Measurements from ENCODE around the gene PLCE1. TPM values are rescaled to one million over a fixed set of nuclear protein-coding genes. Genes with fewer than 3 reads are reported as not detected.

Gene PLCE1
- total RNA-seq, 1 experiment from 2014 or later: 3.9 TPM

DNA sequence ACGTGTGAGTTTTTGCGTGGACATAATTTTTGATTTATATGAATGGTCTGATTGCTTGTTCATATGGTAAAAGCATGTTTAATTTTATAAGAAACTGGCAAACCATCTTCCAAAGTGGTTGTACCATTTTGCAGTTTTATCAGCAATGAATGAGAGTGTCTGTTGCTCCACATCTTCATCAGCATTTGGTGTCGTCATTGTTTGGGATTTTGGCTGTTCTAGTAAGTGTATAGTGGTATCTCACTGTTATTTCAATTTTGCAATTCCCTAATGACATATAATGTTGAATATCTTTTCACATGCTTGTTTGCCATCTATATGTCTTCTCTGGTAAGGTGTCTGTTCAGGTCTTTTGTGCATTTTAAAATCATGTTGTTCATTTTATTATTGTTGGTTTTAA lies 13.2 kb upstream of the PLCE1 start:
- no peaks in the 10 kb centered on the region for H3K36me3 ChIP-seq
- no peaks in the 10 kb centered on the region for H3K9me3 ChIP-seq
- H3K27me3 ChIP-seq: no peaks in the 10 kb centered on the region
- DNase-seq: no peak
- H3K4me3 ChIP-seq: no peak overlapping the region

DNA sequence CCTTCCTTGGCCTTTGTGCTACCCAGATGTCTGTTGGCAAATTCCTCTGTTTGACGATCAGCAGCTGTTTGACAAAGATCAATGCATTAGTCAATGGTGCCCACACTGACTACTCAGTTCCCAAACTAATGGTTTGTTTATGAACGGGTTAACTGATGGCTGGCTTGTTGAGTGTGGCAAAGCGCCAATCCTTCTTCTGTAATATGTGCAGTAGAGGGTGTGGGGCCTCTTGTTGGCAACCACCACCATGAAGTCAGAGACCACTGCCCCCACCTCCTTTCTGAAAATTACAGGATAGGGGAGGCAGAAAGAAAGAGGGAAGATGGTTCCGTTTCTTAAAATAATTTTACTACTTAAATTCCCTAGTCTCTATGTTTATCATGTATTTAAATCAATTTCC lies 2.6 kb upstream of the PLCE1 start:
- Histone ChIP-seq H3K4me3 (no peak overlapping the region), H3K9me3 (no peaks in the 10 kb centered on the region), H3K36me3 (no peaks in the 10 kb centered on the region), H3K27me3 (no peaks in the 10 kb centered on the region)
- DNase-seq: no peak

DNA sequence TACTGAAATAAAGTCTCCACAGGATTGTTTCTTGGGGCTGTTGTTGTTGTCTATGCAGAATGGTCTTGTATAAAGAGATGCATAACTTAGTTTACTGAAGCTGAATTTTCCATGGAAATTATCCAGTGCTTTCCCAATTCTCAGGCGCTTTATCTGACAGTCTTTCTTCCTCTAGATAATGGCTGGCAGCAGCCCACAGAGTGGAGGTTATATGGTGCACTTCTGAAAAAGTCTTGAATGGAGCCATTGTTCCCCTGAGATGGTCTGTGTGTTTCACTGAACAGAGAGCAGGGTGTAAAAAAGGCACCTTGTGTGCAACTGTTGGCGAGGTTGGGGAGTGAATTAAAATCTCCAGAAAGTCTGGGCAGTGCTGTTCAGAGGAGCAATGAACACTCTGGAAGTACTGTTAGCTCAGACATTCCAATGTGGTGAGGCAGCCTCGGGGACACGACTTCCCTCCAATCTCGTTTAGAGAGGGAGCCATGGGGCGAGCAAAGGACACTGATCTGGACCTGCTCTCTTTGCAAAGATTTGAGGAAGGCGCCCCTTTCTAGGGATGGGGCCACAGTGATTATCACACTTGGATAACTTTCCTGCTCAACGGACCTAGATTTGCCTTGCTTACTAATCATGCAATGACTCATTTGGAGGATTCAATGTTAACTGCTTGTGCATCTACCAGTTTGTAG lies 2.0 kb upstream of the PLCE1 start:
- peak; percentile 81 for DNase-seq
- no peaks in the 10 kb centered on the region for H3K27me3 ChIP-seq
- H3K4me3 ChIP-seq: no peak overlapping the region
- H3K9me3 ChIP-seq: no peaks in the 10 kb centered on the region
- no peaks in the 10 kb centered on the region for H3K36me3 ChIP-seq

DNA sequence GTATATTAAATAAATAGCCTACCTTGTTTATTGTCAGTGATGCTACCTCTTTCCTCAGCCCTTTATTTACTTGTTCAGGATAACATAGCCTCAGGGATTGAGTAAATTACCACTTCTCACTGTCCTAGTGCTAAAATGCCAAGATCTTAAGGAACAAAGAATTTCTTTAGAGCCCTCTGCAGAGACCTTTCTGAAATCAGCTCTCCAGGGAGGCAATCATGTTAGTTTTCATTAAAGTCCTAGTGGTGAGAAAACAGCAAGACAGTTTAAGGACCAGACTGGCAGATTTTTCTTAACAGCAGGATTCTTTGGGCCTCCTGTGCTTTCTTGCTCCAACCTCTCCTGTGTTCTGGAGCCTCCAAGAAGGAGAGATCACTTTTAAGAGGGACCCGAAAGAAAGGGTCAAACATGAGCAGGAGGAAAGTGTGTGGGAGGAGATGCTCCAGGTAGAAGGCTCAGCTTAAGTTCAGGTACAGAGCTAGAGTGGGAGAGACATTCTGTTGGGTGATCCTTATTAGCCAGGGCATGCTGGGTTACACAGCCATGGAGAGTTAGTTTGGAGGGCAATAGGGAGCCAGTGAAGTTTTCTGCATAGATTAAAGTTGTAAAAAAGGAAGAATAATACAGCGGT lies 1.2 kb upstream of the PLCE1 start:
- Histone ChIP-seq H3K9me3 (no peaks in the 10 kb centered on the region), H3K27me3 (no peaks in the 10 kb centered on the region), H3K4me3 (no peak overlapping the region), H3K36me3 (no peaks in the 10 kb centered on the region)
- DNase-seq: no peak

DNA sequence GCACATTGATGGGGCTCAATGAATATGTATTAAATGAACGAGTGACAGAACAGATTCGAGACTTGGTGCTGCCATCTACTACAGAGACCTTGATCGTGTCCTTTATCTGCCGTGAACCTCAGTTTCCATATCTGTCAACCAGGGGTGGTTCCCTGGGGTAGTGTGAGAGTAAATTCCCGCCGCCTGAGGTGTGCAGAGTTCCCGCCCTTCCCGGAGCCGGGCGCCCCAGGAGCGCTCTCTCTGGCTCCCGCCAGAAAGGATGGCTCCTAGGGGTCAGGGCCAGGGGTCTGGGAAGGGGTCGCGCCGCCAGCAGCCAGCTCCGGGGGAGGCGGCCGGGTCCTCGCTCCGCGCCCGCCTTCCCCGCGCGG lies 333 bp upstream of the PLCE1 start:
- peak overlapping the region; percentile 66 for H3K4me3 ChIP-seq
- no peaks in the 10 kb centered on the region for H3K27me3 ChIP-seq
- no peaks in the 10 kb centered on the region for H3K36me3 ChIP-seq
- DNase-seq: no peak
- no peaks in the 10 kb centered on the region for H3K9me3 ChIP-seq

DNA sequence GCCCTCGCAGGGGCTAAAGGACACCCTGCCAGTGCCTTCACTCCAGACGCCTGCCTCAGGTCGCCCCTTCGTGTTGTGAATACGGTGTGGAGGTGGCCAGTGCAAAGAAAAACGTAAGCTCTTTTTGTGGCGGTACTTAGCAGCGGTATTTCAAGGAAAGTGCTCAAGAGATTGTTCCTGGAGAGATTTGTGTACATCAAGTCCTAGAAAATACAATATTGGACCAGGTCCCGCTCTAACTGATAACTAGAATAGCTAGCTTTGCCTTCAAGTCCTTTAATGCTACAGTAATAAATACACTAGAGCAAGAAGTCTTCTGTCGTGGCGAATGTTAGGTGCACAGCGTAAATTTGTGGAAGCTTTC lies 689 bp downstream of the PLCE1 start:
- no peak for DNase-seq
- Histone ChIP-seq H3K36me3 (no peaks in the 10 kb centered on the region), H3K9me3 (no peaks in the 10 kb centered on the region), H3K4me3 (peak overlapping the region; percentile 66), H3K27me3 (no peaks in the 10 kb centered on the region)

DNA sequence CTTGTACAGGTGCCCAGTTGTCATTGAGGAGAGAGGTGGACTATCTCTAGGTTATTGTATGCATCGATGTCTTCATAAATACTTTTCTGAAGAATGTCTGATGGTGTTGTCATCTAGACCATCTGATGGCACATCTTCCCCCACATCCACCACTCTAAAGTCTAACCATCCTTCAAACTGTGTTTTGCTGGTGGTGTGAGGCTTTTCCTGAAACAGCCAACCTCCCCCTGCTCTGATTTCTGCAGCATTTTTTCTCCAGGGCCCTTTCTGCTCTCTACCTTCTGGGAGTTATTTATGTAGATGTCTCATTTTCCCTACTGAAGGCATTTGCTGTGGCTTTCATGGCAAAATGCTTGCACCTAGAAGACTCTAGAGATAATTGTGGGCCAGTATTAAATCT lies 1.5 kb downstream of the PLCE1 start:
- Histone ChIP-seq H3K4me3 (peak overlapping the region; percentile 66; the same call in 1 of the 2 replicates), H3K9me3 (no peaks in the 10 kb centered on the region), H3K27me3 (no peaks in the 10 kb centered on the region), H3K36me3 (no peaks in the 10 kb centered on the region; the same call in 1 of the 2 replicates)
- no peak for DNase-seq

DNA sequence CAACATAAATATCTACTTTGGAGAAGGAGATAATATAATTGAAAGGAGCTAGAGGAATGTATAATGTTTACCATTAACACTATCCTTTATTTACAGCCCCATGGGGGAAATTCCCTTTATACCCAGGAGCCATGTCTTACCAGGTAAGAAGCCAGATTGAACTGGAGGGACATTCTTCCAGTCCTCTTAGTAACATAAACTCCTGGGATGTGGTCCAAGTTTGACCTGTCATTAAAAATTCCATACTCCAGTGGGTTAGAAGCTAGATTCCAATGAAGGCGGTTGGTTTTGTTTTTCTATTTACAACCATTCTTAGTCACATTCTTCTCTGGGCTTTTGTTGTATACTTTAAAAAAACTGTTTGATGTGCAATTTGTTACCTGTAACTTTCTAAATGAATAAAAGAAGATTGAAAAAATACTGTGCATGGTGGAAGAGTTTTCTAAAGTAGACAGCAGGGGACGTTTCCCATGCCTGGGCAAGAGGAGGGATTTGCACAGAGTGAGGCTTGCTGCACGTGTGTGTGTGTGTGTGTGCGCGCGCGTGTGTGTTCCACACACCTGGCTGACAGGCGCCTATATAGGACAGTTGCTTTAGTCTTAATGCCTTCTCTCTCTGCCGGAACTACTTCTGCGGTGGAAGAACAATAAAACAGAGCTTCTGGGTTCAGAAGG lies 2.0 kb downstream of the PLCE1 start:
- DNase-seq: no peak
- no peaks in the 10 kb centered on the region; the same call in 1 of the 2 replicates for H3K36me3 ChIP-seq

DNA sequence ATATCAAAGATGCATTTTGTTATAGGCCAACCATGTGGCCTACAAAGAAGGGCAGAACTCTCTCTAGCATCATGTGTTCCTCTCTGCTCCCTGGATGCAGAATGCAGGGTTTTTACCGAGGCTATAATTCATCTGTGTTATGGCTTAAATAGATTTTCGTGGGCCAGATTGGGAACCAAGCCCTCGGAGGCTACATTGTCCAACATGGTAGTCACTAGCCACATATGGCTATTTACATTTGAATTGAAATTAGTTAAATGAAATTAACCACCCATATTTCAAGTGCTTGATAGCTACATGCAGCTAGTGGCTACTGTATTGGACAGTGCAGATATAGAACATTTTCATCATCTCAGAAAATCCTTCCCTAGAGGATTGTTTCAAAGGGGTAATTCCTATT lies 2.8 kb downstream of the PLCE1 start:
- Histone ChIP-seq H3K9me3 (no peaks in the 10 kb centered on the region), H3K4me3 (no peak overlapping the region), H3K27me3 (no peaks in the 10 kb centered on the region), H3K36me3 (no peaks in the 10 kb centered on the region; the same call in 1 of the 2 replicates)
- no peak for DNase-seq

More for the DNA sequence above, 2.0 kb downstream of the PLCE1 start:
- Histone ChIP-seq H3K4me3 (no peak overlapping the region), H3K27me3 (no peaks in the 10 kb centered on the region), H3K9me3 (no peaks in the 10 kb centered on the region)

DNA sequence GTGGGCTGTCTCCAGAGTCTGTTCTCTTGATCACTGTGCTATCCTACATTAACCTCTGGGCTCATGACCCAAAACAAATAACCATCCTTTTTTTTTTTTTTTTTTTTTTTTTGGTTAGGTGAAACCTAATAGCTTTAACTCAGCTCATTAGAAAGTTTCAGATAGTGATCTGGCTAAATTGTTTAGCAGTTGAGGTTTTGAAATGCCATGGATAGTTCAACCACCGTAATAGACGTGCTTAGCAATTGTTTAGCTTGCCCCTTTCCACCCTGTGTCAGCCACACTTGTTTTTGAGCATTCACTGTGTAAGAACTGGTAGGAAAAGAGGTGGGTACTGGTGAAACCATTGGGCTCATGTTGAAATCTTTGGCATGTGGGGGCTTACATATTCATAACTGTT lies 3.8 kb downstream of the PLCE1 start:
- no peaks in the 10 kb centered on the region; the same call in 1 of the 2 replicates for H3K36me3 ChIP-seq
- DNase-seq: no peak
- H3K27me3 ChIP-seq: no peaks in the 10 kb centered on the region
- H3K4me3 ChIP-seq: no peak overlapping the region
- H3K9me3 ChIP-seq: no peaks in the 10 kb centered on the region

DNA sequence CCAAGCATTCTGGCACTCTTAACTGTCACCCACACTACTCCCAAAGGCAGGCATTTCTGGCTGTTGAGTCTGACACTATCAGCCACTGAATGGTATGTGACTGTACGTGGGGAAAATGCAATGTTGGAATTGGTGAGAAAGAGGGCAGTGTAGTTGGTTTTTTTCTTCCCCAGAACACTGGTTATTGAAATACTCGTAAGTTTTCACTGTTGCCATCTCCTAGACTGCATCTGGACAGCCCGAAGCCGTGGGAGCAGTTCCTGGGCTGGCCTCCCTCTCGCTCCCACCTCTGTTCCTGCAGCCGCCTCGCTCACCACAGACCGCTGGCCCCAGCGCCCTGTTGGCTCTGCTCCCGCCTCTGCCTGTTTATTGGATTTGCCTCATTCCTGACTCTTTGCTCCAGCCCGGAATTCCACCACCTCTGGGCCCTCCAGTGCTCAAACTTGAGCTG lies 5.7 kb downstream of the PLCE1 start:
- Histone ChIP-seq H3K4me3 (no peak overlapping the region), H3K27me3 (no peaks in the 10 kb centered on the region), H3K9me3 (no peaks in the 10 kb centered on the region), H3K36me3 (no peaks in the 10 kb centered on the region; the same call in 1 of the 2 replicates)
- DNase-seq: peak; percentile 93

DNA sequence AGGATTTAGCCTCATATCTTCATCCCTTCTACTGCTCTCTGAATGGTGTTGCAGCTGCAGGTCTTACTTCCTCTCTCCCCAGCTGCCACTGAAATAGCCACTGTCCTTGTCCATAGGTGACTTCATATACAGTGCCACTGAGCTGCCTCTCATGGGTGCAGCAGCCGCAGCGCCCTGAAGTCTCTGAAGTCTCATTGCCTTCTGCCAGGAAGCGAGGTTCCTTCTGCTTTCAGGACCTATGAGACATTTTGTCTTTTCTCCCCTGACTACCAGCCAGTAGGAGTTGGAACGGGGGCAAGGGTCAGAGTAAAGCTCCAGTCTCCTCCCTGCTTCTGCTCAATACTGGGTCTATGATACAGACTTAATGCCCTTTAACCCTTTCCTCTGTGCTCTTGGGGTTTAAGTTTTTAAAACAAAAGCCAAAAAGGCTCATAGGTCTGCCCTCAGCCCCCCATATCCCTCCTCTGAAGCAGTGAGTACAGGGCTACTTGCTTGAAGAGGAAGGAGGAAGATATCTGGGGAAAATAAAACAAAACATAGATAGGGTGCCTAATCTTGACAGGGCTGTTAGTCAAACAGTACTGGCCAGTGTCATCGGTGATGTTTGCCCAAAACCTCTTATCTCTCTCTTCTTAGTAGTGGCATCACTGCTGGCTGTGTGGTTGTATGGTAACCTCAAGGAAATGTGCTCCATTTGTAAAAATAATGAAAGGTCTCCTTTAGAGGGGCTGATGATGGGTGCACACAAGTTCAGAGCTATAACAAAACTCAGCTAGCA lies 7.1 kb downstream of the PLCE1 start:
- Histone ChIP-seq H3K9me3 (no peaks in the 10 kb centered on the region), H3K36me3 (no peaks in the 10 kb centered on the region; the same call in 1 of the 2 replicates), H3K4me3 (no peak overlapping the region), H3K27me3 (no peaks in the 10 kb centered on the region)
- DNase-seq: no peak

DNA sequence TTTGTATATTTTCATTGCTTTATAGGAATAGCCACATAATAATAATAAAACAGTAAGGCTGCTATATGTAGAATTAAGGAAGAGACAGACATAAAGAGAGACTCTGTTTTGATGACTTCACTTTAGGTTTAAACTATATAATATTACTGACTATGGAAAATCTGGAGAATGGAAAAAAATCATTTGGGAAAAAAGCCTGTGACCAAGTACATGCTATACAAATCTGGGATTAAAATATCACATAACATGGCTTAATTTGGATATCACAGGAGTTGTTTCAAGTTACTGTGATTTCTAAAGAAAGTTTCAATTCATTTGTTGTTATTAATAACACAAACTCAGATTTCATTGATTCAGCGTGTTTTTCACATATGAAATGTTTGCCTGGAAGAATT lies 7.7 kb downstream of the PLCE1 start:
- no peaks in the 10 kb centered on the region; the same call in 1 of the 2 replicates for H3K36me3 ChIP-seq
- no peaks in the 10 kb centered on the region for H3K27me3 ChIP-seq
- DNase-seq: no peak
- no peak overlapping the region for H3K4me3 ChIP-seq
- H3K9me3 ChIP-seq: no peaks in the 10 kb centered on the region

DNA sequence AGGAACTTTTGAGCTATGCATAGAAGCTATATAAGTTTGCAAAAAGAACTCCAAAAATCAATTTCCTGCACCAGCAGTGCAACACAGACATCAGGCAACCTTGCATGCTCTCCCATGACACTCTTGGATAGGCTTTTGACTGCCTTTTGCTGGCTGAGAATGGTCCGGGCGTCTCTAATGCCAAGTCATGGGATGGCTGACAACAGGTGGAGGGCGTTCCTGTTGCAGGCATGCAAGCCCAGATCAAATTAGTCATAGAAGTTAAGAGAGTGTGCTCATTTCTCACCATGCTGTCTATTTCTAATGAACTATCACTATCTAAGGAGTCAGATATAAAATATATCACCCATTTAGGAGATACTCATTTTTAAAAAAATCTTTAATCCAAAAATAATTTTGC lies 8.4 kb downstream of the PLCE1 start:
- no peak overlapping the region for H3K4me3 ChIP-seq
- DNase-seq: peak; percentile 69
- no peaks in the 10 kb centered on the region for H3K27me3 ChIP-seq
- no peaks in the 10 kb centered on the region for H3K9me3 ChIP-seq
- no peaks in the 10 kb centered on the region; the same call in 1 of the 2 replicates for H3K36me3 ChIP-seq

DNA sequence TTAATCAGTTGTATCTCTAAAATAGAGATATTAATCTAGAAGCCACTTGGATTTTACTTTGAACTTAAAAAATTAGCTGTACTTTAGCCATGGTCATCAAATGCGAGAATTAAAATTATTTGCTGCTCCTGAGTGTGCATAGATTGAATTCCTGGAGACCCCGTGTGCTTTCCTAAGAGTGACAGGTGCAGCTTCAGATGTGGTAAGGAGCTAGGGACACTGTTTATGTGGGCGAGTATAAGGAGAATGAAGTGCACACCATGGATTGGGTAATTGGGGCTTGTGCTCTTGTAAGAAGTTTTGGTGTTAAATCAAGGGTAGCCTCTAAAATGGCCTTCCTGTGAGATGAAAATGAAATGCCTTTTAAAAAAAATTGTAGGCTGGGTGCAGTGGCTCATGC lies 9.8 kb downstream of the PLCE1 start:
- H3K36me3 ChIP-seq: no peaks in the 10 kb centered on the region; the same call in 1 of the 2 replicates
- no peak overlapping the region for H3K4me3 ChIP-seq
- DNase-seq: no peak
- H3K27me3 ChIP-seq: no peaks in the 10 kb centered on the region
- H3K9me3 ChIP-seq: no peaks in the 10 kb centered on the region

DNA sequence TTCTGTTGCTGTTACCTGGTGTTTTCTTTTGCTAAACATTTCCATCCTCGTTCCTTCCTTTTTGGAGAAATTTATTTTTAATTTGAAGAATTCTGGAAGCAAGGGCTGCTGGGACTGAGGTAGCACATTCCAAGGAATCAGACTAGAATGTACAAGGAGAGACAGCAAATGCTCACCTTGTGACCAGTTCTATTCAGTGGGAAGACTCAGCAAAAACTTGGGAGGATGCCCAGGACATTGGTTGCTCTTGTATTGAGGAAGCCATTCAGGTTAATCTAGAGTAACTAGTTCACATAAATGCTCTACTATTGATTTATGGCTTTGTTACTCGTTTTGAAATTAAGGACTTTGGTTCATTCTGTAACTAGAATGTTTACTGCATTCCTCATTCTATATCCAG lies 11.3 kb downstream of the PLCE1 start:
- no peaks in the 10 kb centered on the region for H3K27me3 ChIP-seq
- H3K4me3 ChIP-seq: no peak overlapping the region
- H3K9me3 ChIP-seq: peaks cover 4% of the 10 kb centered on the region; the same call in 1 of the 2 replicates
- peaks cover 2% of the 10 kb centered on the region for H3K36me3 ChIP-seq
- no peak for DNase-seq

All from MG63 (cell line).